H1 (cell line): ENCODE measurements around the gene ANKRD26. TPM values are rescaled to one million over a fixed set of nuclear protein-coding genes. Genes with fewer than 3 reads are reported as not detected.

Experiments used
- CTCF ChIA-PET: fragments of 300-600 bp; sonication (Branson Sonifier 250); formaldehyde crosslinking; loops from one replicate; lab custom pipeline; 2021; ENCODE audit not compliant: partially characterized antibody; lab: Charles Lee
- POLR2A ChIA-PET: fragments of 300-600 bp; sonication (Branson Sonifier 250); formaldehyde crosslinking; loops from one replicate; lab custom pipeline; 2021; ENCODE audit warnings: inconsistent platforms; ENCODE audit not compliant: partially characterized antibody; lab: Charles Lee
- DNase-seq, 2 experiments: peaks; one replicate each; pipeline versions ENCODE4 v3.0.0 to v3.0.0-alpha.2; 2010 to 2022; ENCODE audit warnings: low spot score in 2 of 2, low read depth in 1 of 2, mixed read lengths in 1 of 2
- FAIRE-seq: peaks from 2 replicates; lab custom pipeline; 2011; peaks lifted over from hg19 to GRCh38; lab: Jason Lieb, UNC
- H2AFZ ChIP-seq: 2 replicates; pipeline ENCODE4 v1.8.1; 2012; ENCODE audit warnings: low read length, inconsistent platforms
- H2AK5ac ChIP-seq: 2 replicates; pipeline ENCODE4 v1.6.1; 2013; ENCODE audit warnings: low read depth, low read length
- H2BK120ac ChIP-seq: replicated peaks from 2 replicates; pipeline ENCODE3; 2013; ENCODE audit warnings: low read depth, low read length, inconsistent platforms
- H2BK12ac ChIP-seq: 2 replicates; pipeline ENCODE4 v1.6.1; 2013; ENCODE audit warnings: low read depth, low read length
- H2BK15ac ChIP-seq: 2 replicates; pipeline ENCODE4 v1.6.1; 2013; ENCODE audit warnings: low read length
- H2BK20ac ChIP-seq: 2 replicates; pipeline ENCODE4 v1.6.1; 2013; ENCODE audit warnings: low read length
- H2BK5ac ChIP-seq: 2 replicates; pipeline ENCODE4 v1.6.1; 2013; ENCODE audit warnings: low read depth, low read length
- H3K14ac ChIP-seq: 2 replicates; pipeline ENCODE4 v1.6.1; 2013; ENCODE audit warnings: inconsistent platforms; ENCODE audit not compliant: insufficient read length
- H3K18ac ChIP-seq: 2 replicates; pipeline ENCODE4 v1.6.1; 2013; ENCODE audit warnings: low read length; ENCODE audit errors: extremely low read depth
- H3K23ac ChIP-seq: 2 replicates; pipeline ENCODE4 v1.6.1; 2013; ENCODE audit warnings: inconsistent platforms; ENCODE audit not compliant: insufficient read length
- H3K23me2 ChIP-seq: 2 replicates; pipeline ENCODE4 v1.6.1; 2013; ENCODE audit warnings: low read depth, low read length
- H3K27ac ChIP-seq: 2 replicates; pipeline ENCODE4 v1.6.1; 2011; ENCODE audit warnings: low read depth, low read length, inconsistent platforms
- H3K27me3 ChIP-seq, 4 experiments: replicated peaks in 1 of 4; 1 replicate in 1 of 4; 2 replicates in 3 of 4; pipeline versions ENCODE4 v1.6.1 to v1.8.1; 2011 to 2013; ENCODE audit warnings: low read length in 3 of 4, mild to moderate bottlenecking in 3 of 4, inconsistent platforms in 2 of 4, mixed read lengths in 2 of 4, moderate library complexity in 1 of 4; ENCODE audit not compliant: control insufficient read depth in 3 of 4, insufficient read depth in 3 of 4; ENCODE audit errors: extremely low read depth in 1 of 4
- H3K36me3 ChIP-seq, 4 experiments: 2 replicates each; pipeline versions ENCODE4 v1.6.1 to v1.8.1; 2011 to 2013; ENCODE audit warnings: mild to moderate bottlenecking in 4 of 4, low read length in 3 of 4, moderate library complexity in 2 of 4, control low read depth in 1 of 4, inconsistent platforms in 1 of 4; ENCODE audit not compliant: insufficient read depth in 4 of 4, control insufficient read depth in 2 of 4
- H3K4ac ChIP-seq: replicated peaks from 2 replicates; pipeline ENCODE3; 2013; ENCODE audit warnings: low read length, low read depth, mixed read lengths, inconsistent platforms; ENCODE audit not compliant: insufficient read length
- H3K4me1 ChIP-seq, 4 experiments: replicated peaks in 1 of 4; 1 replicate in 1 of 4; 2 replicates in 3 of 4; pipeline versions ENCODE4 v1.6.1 to v1.8.1; 2011 to 2013; ENCODE audit warnings: low read length in 3 of 4, inconsistent platforms in 2 of 4, mixed read lengths in 1 of 4; ENCODE audit not compliant: insufficient read depth in 4 of 4, control insufficient read depth in 3 of 4
- H3K4me2 ChIP-seq, 2 experiments: 2 replicates each; pipeline versions ENCODE4 v1.6.1 to v1.8.1; 2011 to 2013; ENCODE audit warnings: low read depth in 2 of 2, low read length in 2 of 2, control low read depth in 1 of 2, inconsistent platforms in 1 of 2, mild to moderate bottlenecking in 1 of 2; ENCODE audit not compliant: insufficient read depth in 1 of 2
- H3K4me3 ChIP-seq, 4 experiments: fragments of 200-600, 300-600 bp in 1 of 4; sonication (generic), shearing (Covaris generic), sonication (Bioruptor Twin) in 1 of 4; 2 replicates each; pipeline versions ENCODE4 v1.5.1 to v1.8.1; 2011 to 2016; ENCODE audit warnings: low read length in 4 of 4, low read depth in 3 of 4, control low read depth in 2 of 4, inconsistent platforms in 2 of 4, mild to moderate bottlenecking in 2 of 4, mixed read lengths in 1 of 4, moderate library complexity in 1 of 4; ENCODE audit not compliant: insufficient read depth in 2 of 4; ENCODE audit errors: extremely low read depth in 1 of 4
- H3K56ac ChIP-seq: replicated peaks from 2 replicates; pipeline ENCODE3; 2013; ENCODE audit warnings: low read depth, mild to moderate bottlenecking, mixed read lengths, low read length, inconsistent platforms; ENCODE audit not compliant: insufficient read length
- H3K79me1 ChIP-seq: 2 replicates; pipeline ENCODE4 v1.6.1; 2013; ENCODE audit warnings: low read depth, low read length, control low read depth
- H3K79me2 ChIP-seq, 2 experiments: 2 replicates each; pipeline versions ENCODE4 v1.6.1 to v1.8.1; 2012 to 2013; ENCODE audit warnings: low read length in 2 of 2, mild to moderate bottlenecking in 2 of 2, inconsistent platforms in 1 of 2; ENCODE audit not compliant: insufficient read depth in 2 of 2, control insufficient read depth in 1 of 2
- H3K9ac ChIP-seq, 4 experiments: replicated peaks in 1 of 4; 1 replicate in 1 of 4; 2 replicates in 3 of 4; pipeline versions ENCODE4 v1.6.1 to v1.8.1; 2011 to 2013; ENCODE audit warnings: low read depth in 3 of 4, low read length in 3 of 4, control low read depth in 2 of 4, mild to moderate bottlenecking in 2 of 4, moderate library complexity in 2 of 4, inconsistent platforms in 1 of 4; ENCODE audit errors: extremely low read depth in 1 of 4
- H3K9me3 ChIP-seq, 2 experiments: 2 replicates each; pipeline versions ENCODE4 v1.6.1 to v1.8.1; 2012 to 2013; ENCODE audit warnings: mild to moderate bottlenecking in 2 of 2, moderate library complexity in 2 of 2, control low read depth in 1 of 2, inconsistent platforms in 1 of 2, low read depth in 1 of 2, low read length in 1 of 2, mixed read lengths in 1 of 2; ENCODE audit not compliant: insufficient read depth in 2 of 2
- H4K20me1 ChIP-seq, 2 experiments: replicated peaks in 1 of 2; 2 replicates each; pipeline versions ENCODE3 to v1.8.1; 2011 to 2013; ENCODE audit warnings: inconsistent platforms in 2 of 2, low read length in 2 of 2, mild to moderate bottlenecking in 1 of 2; ENCODE audit not compliant: insufficient read depth in 2 of 2, control insufficient read depth in 1 of 2
- H4K5ac ChIP-seq: 2 replicates; pipeline ENCODE4 v1.6.1; 2013; ENCODE audit warnings: low read length, low read depth, mixed read lengths, inconsistent platforms; ENCODE audit not compliant: insufficient read length
- H4K8ac ChIP-seq: 2 replicates; pipeline ENCODE4 v1.8.0; 2013; ENCODE audit warnings: mild to moderate bottlenecking, moderate library complexity, low read length, inconsistent platforms; ENCODE audit not compliant: insufficient read depth; ENCODE audit errors: extremely low read depth
- H4K91ac ChIP-seq: replicated peaks from 2 replicates; pipeline ENCODE3; 2013; ENCODE audit warnings: low read length, mixed read lengths, inconsistent platforms; ENCODE audit not compliant: insufficient read length
- CTBP2 ChIP-seq: IDR thresholded peaks from 2 replicates; pipeline ENCODE4 v1.7.0; 2011; ENCODE audit warnings: borderline replicate concordance, mild to moderate bottlenecking, moderate library complexity, mixed read lengths, low read length; ENCODE audit not compliant: insufficient read depth, insufficient read length
- GABPA ChIP-seq: IDR thresholded peaks from 2 replicates; pipeline ENCODE4 v1.6.1; 2011; ENCODE audit warnings: mild to moderate bottlenecking, low read length, moderate library complexity, borderline replicate concordance; ENCODE audit not compliant: insufficient read depth
- GTF2F1 ChIP-seq: IDR thresholded peaks from 2 replicates; pipeline ENCODE4 v1.6.1; 2012; ENCODE audit warnings: low read depth, low read length, improper control_type of control experiment, borderline replicate concordance
- HDAC6 ChIP-seq: IDR thresholded peaks from one replicate; pipeline ENCODE4 v1.7.1; 2012; ENCODE audit warnings: low read depth, mild to moderate bottlenecking, inconsistent platforms, low read length, moderate library complexity
- JUND ChIP-seq: IDR thresholded peaks from 2 replicates; pipeline ENCODE4 v1.6.1; 2011; ENCODE audit warnings: mild to moderate bottlenecking, improper control_type of control experiment, low read length
- POU5F1 ChIP-seq: IDR thresholded peaks from 2 replicates; pipeline ENCODE4 v1.6.1; 2011; ENCODE audit warnings: low read depth, mild to moderate bottlenecking, low read length, moderate library complexity
- RAD21 ChIP-seq, 2 experiments: IDR thresholded peaks in 1 of 2; conservative IDR thresholded peaks in 1 of 2; 2 replicates each; pipeline ENCODE4 v1.6.1; 2011; ENCODE audit warnings: low read depth in 2 of 2, low read length in 2 of 2, improper control_type of control experiment in 1 of 2, inconsistent platforms in 1 of 2, mild to moderate bottlenecking in 1 of 2, moderate library complexity in 1 of 2
- RBBP5 ChIP-seq: IDR thresholded peaks from 2 replicates; pipeline ENCODE4 v1.7.1; 2012; ENCODE audit warnings: low read depth, mild to moderate bottlenecking, inconsistent platforms, low read length, moderate library complexity, borderline replicate concordance
- SIRT6 ChIP-seq: IDR thresholded peaks from one replicate; pipeline ENCODE4 v1.7.1; 2012; ENCODE audit warnings: low read length, inconsistent platforms
- SRF ChIP-seq: IDR thresholded peaks from 2 replicates; pipeline ENCODE4 v1.6.1; 2011; ENCODE audit warnings: mild to moderate bottlenecking, low read depth, low read length, moderate library complexity
- TEAD4 ChIP-seq: IDR thresholded peaks from 2 replicates; pipeline ENCODE4 v1.6.1; 2012; ENCODE audit warnings: low read depth, low read length, inconsistent platforms, mixed read lengths
- YY1 ChIP-seq: IDR thresholded peaks from 2 replicates; pipeline ENCODE4 v1.6.1; 2011; ENCODE audit warnings: low read depth, mild to moderate bottlenecking, low read length
- WGBS, 2 experiments: shearing (Covaris generic) in 1 of 2; methylation state at CpG; one replicate each; pipeline versions ENCODE4 v1.1.6 to v1.1.7; 2013 to 2015; ENCODE audit warnings: low lambda C conversion rate in 2 of 2, mixed read lengths in 2 of 2, inconsistent platforms in 1 of 2, low coverage in 1 of 2, missing lambda C conversion rate in 1 of 2; ENCODE audit not compliant: insufficient replicate concordance in 2 of 2, insufficient coverage in 1 of 2, insufficient read length in 1 of 2; ENCODE audit errors: extremely low coverage in 1 of 2, missing lambda C conversion rate in 1 of 2; 5-methylcytosine and 5-hydroxymethylcytosine counted together
- polyA plus RNA-seq, 7 experiments: library from polyadenylated mRNA; depleted of rRNA in 3 of 7; stranded (reverse) in 5 of 7; unstranded in 2 of 7; fragments of >200 nt in 5 of 7; fragments of 200-250 nt in 2 of 7; gene quantifications; 1 replicate in 5 of 7; 2 replicates in 1 of 7; 4 replicates in 1 of 7; pipeline versions ENCODE4 v1.2.1 to v1.2.3, GENCODE V29; 2011 to 2013; ENCODE audit warnings: missing spikeins in 2 of 7, mixed read lengths in 2 of 7
- total RNA-seq: library from RNA; stranded (reverse); fragmentation: NEBNext Ultra II Directional; extraction: Animal tissue kit (Norgen Biotek cat#: 25700); gene quantifications from 2 replicates; pipeline ENCODE4 v1.2.1, GENCODE V29; 2021

The ANKRD26 gene
- total and polyA plus RNA-seq, 2 of the 8 experiments (the other 6 are each of a cell fraction or from before 2014, with no cell fraction given): 1.3 to 8.8 TPM

GRCh38 chr10:27035163-27035562, 65.1 kb downstream of the ANKRD26 start:
- Histone ChIP-seq H3K18ac (no peak overlapping the region), H2AK5ac (no peak overlapping the region), H3K36me3 (peaks cover 0 to 22% (median 0%) of the 10 kb centered on the region in 4 experiments; a peak in 2 of 8 replicates), H4K91ac (no peak overlapping the region), H3K79me2 (no peaks in the 10 kb centered on the region), H3K79me1 (no peaks in the 10 kb centered on the region), H3K4ac (no peak overlapping the region), H3K23ac (no peak overlapping the region), H2BK120ac (no peak overlapping the region), H3K27ac (no peak overlapping the region), H2BK15ac (no peak overlapping the region), H3K23me2 (no peaks in the 10 kb centered on the region), H3K9me3 (no peaks in the 10 kb centered on the region), H3K27me3 (no peaks in the 10 kb centered on the region), H2BK20ac (no peak overlapping the region), H3K56ac (no peak overlapping the region), H3K4me1 (no peaks in the 10 kb centered on the region), H3K4me3 (no peak overlapping the region), H4K8ac (no peak overlapping the region), H3K14ac (no peak overlapping the region), H2BK5ac (no peak overlapping the region), H2BK12ac (no peak overlapping the region), H4K20me1 (no peaks in the 10 kb centered on the region), H3K9ac (no peak overlapping the region), H4K5ac (no peak overlapping the region), H2AFZ (no peak overlapping the region), H3K4me2 (no peak overlapping the region)
- ChIA-PET CTCF (no interaction called here), POLR2A (no interaction called here)
- no peak for DNase-seq
- 87% methylated on average over 5 of the region's 5 CpGs; no CpG with 5 or more reads in 1 of the 2 experiments for WGBS, 2 experiments
- peak; percentile 7 for FAIRE-seq
- TF ChIP-seq POU5F1 (no peak), TEAD4 (no peak), RBBP5 (no peak), GTF2F1 (no peak), JUND (no peak), SIRT6 (no peak), RAD21 (IDR thresholded peaks at IDR 0.05 in 1 of 2, conservative IDR thresholded peaks at IDR 0.05 in 1 of 2; ENCODE audit: low read depth in 2 of 2, low read length in 2 of 2) (no peak), CTBP2 (no peak), HDAC6 (no peak), YY1 (no peak), GABPA (no peak), SRF (no peak)
